Liver (tissue), 9 donors: ENCODE measurements around the gene DLGAP4. TPM values are rescaled to one million over a fixed set of nuclear protein-coding genes. Genes with fewer than 3 reads are reported as not detected.

Source experiments
- DNase-seq: peaks from one replicate; pipeline ENCODE4 v3.0.0-alpha.2; 2017; ENCODE audit warnings: low spot score
- H3K27ac ChIP-seq, 2 donors: one replicate each; pipeline ENCODE4 v1.7.0; 2013; ENCODE audit warnings: inconsistent platforms in 2 of 2, low read length in 2 of 2, control low read depth in 1 of 2, low read depth in 1 of 2, mild to moderate bottlenecking in 1 of 2
- H3K27me3 ChIP-seq, 4 donors: one replicate each; pipeline versions ENCODE4 v1.6.1 to v1.7.0; 2013; ENCODE audit warnings: low read length in 3 of 4, inconsistent platforms in 1 of 4, mild to moderate bottlenecking in 1 of 4, moderate library complexity in 1 of 4; ENCODE audit not compliant: control insufficient read depth in 4 of 4, insufficient read depth in 4 of 4
- H3K36me3 ChIP-seq, 4 donors: one replicate each; pipeline versions ENCODE4 v1.6.1 to v1.7.0; 2013; ENCODE audit warnings: low read length in 3 of 4, mild to moderate bottlenecking in 3 of 4, low read depth in 1 of 4, moderate library complexity in 1 of 4; ENCODE audit not compliant: control insufficient read depth in 4 of 4, insufficient read depth in 3 of 4
- H3K4me1 ChIP-seq, 4 donors: one replicate each; pipeline versions ENCODE4 v1.6.1 to v1.7.0; 2013; ENCODE audit warnings: low read length in 3 of 4, mild to moderate bottlenecking in 3 of 4, moderate library complexity in 1 of 4; ENCODE audit not compliant: control insufficient read depth in 4 of 4, insufficient read depth in 4 of 4
- H3K4me3 ChIP-seq, 3 donors: one replicate each; pipeline versions ENCODE4 v1.6.1 to v1.7.0; 2013; ENCODE audit warnings: low read length in 3 of 3, control low read depth in 1 of 3, low read depth in 1 of 3, mild to moderate bottlenecking in 1 of 3
- H3K9ac ChIP-seq, 2 donors: one replicate each; pipeline ENCODE4 v1.7.0; 2013; ENCODE audit warnings: low read length in 2 of 2, mild to moderate bottlenecking in 2 of 2, moderate library complexity in 2 of 2, control low read depth in 1 of 2, low read depth in 1 of 2
- H3K9me3 ChIP-seq, 4 donors: one replicate each; pipeline versions ENCODE4 v1.6.1 to v1.7.0; 2013; ENCODE audit warnings: low read length in 3 of 4; ENCODE audit not compliant: control insufficient read depth in 4 of 4
- ATF3 ChIP-seq: IDR thresholded peaks from 2 replicates; pipeline ENCODE4 v1.6.1; 2016; ENCODE audit warnings: antibody characterized with exemption
- EGR1 ChIP-seq, 2 donors: IDR thresholded peaks; 2 replicates each; pipeline ENCODE4 v1.6.1; 2016 to 2018; ENCODE audit warnings: antibody characterized with exemption in 2 of 2, low read depth in 2 of 2
- FOXA1 ChIP-seq: IDR thresholded peaks from 2 replicates; pipeline ENCODE4 v1.6.1; 2016; ENCODE audit warnings: antibody characterized with exemption
- FOXA2 ChIP-seq: IDR thresholded peaks from 2 replicates; pipeline ENCODE4 v1.6.1; 2016; ENCODE audit warnings: antibody characterized with exemption
- GABPA ChIP-seq, 2 donors: IDR thresholded peaks in 1 of 2; conservative IDR thresholded peaks in 1 of 2; 2 replicates each; pipeline ENCODE4 v1.6.1; 2016; ENCODE audit warnings: antibody characterized with exemption in 2 of 2, mild to moderate bottlenecking in 1 of 2, moderate library complexity in 1 of 2
- HNF4G ChIP-seq: IDR thresholded peaks from 2 replicates; pipeline ENCODE4 v1.6.1; 2016; ENCODE audit warnings: antibody characterized with exemption
- JUND ChIP-seq, 2 donors: IDR thresholded peaks; 2 replicates each; pipeline ENCODE4 v1.6.1; 2016; ENCODE audit warnings: antibody characterized with exemption in 2 of 2
- RAD21 ChIP-seq, 2 donors: IDR thresholded peaks; 2 replicates each; pipeline ENCODE4 v1.6.1; 2016; ENCODE audit warnings: antibody characterized with exemption in 2 of 2, mild to moderate bottlenecking in 2 of 2
- REST ChIP-seq: IDR thresholded peaks from 2 replicates; pipeline ENCODE4 v1.6.1; 2016; ENCODE audit warnings: antibody characterized with exemption, mild to moderate bottlenecking
- RXRA ChIP-seq, 2 donors: IDR thresholded peaks; 2 replicates each; pipeline ENCODE4 v1.6.1; 2017 to 2018; ENCODE audit warnings: antibody characterized with exemption in 2 of 2, mild to moderate bottlenecking in 1 of 2
- SP1 ChIP-seq: IDR thresholded peaks from 2 replicates; pipeline ENCODE4 v1.6.1; 2018; ENCODE audit warnings: antibody characterized with exemption, mild to moderate bottlenecking
- TAF1 ChIP-seq: conservative IDR thresholded peaks from 2 replicates; pipeline ENCODE4 v1.6.1; 2016; ENCODE audit warnings: antibody characterized with exemption, mild to moderate bottlenecking
- YY1 ChIP-seq: IDR thresholded peaks from 2 replicates; pipeline ENCODE4 v1.6.1; 2016; ENCODE audit warnings: antibody characterized with exemption, mild to moderate bottlenecking
- WGBS: extraction: QIAGEN DNeasy Blood & Tissue Kit; methylation state at CpG from one replicate; pipeline ENCODE4 v1.1.7; 2013; 5-methylcytosine and 5-hydroxymethylcytosine counted together
- polyA plus RNA-seq, 2 donors: library from polyadenylated mRNA; stranded (reverse) in 1 of 2; unstranded in 1 of 2; fragments of 200-250 nt in 1 of 2; fragments of >200 nt in 1 of 2; fragmentation: Nextera tagmentation in 1 of 2; extraction: Ambion mirVana in 1 of 2; gene quantifications; one replicate each; pipeline versions ENCODE4 v1.2.1 to v1.2.3, GENCODE V29; 2013 to 2015
- total RNA-seq, 2 donors: library from RNA; depleted of rRNA; stranded (reverse); fragments of >200 nt; gene quantifications; one replicate each; pipeline ENCODE4 v1.2.3, GENCODE V29; 2014
- TF ChIP-seq, protein P1 (sequence below): fragments of 150-350 bp; IDR thresholded peaks from 2 replicates; pipeline ENCODE4 v1.5.1; 2017; ENCODE audit warnings: improper control_type of control experiment, low read depth, low read length; ENCODE audit not compliant: missing input control
- TF ChIP-seq, protein P2 (sequence below): IDR thresholded peaks from 2 replicates; pipeline ENCODE4 v1.6.1; 2016; ENCODE audit warnings: antibody characterized with exemption
- TF ChIP-seq, protein P3 (sequence below): IDR thresholded peaks from 2 replicates; pipeline ENCODE4 v1.6.1; 2016; ENCODE audit warnings: antibody characterized with exemption
- donor health status: healthy.
- donor health status: healthy.
- donor health status: healthy.
- donor health status: healthy.
- donor health status: healthy.

DLGAP4 gene
- total and polyA plus RNA-seq, 4 donors: 2.9 to 18.7 (median 11.2) TPM

DNA sequence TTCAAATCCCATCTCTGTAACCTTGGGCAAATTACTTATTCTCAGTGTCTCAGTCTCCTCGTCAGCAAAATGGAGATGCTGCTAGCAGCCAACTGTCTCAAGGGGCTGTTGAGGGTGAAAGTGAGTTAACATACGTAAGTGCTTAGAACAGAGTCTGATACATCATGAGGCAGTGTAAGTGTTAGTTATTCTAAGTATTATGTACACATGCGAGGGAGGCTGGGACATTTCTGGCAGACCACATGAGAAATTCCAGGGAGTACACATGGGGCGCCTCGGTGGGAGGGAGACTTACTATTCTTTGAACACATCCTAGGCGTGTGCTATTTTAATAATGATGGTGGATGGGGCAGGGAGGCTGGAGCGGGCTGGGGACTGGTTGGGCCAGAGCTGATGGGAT lies 99.1 kb downstream of the DLGAP4 start:
- Histone ChIP-seq H3K27ac (no peak overlapping the region), H3K36me3 (no peaks in the 10 kb centered on the region), H3K9me3 (peaks cover 0 to 3% (median 0%) of the 10 kb centered on the region in 4 donors), H3K27me3 (peaks cover 0 to 3% (median 0%) of the 10 kb centered on the region in 4 donors), H3K9ac (no peak overlapping the region), H3K4me3 (no peak overlapping the region), H3K4me1 (no peaks in the 10 kb centered on the region)
- TF ChIP-seq, protein P1, sequence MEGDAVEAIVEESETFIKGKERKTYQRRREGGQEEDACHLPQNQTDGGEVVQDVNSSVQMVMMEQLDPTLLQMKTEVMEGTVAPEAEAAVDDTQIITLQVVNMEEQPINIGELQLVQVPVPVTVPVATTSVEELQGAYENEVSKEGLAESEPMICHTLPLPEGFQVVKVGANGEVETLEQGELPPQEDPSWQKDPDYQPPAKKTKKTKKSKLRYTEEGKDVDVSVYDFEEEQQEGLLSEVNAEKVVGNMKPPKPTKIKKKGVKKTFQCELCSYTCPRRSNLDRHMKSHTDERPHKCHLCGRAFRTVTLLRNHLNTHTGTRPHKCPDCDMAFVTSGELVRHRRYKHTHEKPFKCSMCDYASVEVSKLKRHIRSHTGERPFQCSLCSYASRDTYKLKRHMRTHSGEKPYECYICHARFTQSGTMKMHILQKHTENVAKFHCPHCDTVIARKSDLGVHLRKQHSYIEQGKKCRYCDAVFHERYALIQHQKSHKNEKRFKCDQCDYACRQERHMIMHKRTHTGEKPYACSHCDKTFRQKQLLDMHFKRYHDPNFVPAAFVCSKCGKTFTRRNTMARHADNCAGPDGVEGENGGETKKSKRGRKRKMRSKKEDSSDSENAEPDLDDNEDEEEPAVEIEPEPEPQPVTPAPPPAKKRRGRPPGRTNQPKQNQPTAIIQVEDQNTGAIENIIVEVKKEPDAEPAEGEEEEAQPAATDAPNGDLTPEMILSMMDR: no peak
- TF ChIP-seq REST: no peak
- TF ChIP-seq, protein P2, sequence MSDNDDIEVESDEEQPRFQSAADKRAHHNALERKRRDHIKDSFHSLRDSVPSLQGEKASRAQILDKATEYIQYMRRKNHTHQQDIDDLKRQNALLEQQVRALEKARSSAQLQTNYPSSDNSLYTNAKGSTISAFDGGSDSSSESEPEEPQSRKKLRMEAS: no peak
- TF ChIP-seq EGR1 (IDR thresholded peaks at IDR 0.05; ENCODE audit: low read depth in 2 of 2): no peak
- no peak for TF ChIP-seq FOXA1
- no peak for TF ChIP-seq GABPA (IDR thresholded peaks at IDR 0.05 in 1 of 2, conservative IDR thresholded peaks at IDR 0.05 in 1 of 2)
- no peak for TF ChIP-seq SP1
- no peak for TF ChIP-seq TAF1
- TF ChIP-seq JUND (IDR thresholded peaks at IDR 0.05): no peak
- TF ChIP-seq FOXA2: no peak
- TF ChIP-seq RXRA (IDR thresholded peaks at IDR 0.05): no peak
- TF ChIP-seq YY1: no peak
- TF ChIP-seq ATF3: no peak
- TF ChIP-seq, protein P3, sequence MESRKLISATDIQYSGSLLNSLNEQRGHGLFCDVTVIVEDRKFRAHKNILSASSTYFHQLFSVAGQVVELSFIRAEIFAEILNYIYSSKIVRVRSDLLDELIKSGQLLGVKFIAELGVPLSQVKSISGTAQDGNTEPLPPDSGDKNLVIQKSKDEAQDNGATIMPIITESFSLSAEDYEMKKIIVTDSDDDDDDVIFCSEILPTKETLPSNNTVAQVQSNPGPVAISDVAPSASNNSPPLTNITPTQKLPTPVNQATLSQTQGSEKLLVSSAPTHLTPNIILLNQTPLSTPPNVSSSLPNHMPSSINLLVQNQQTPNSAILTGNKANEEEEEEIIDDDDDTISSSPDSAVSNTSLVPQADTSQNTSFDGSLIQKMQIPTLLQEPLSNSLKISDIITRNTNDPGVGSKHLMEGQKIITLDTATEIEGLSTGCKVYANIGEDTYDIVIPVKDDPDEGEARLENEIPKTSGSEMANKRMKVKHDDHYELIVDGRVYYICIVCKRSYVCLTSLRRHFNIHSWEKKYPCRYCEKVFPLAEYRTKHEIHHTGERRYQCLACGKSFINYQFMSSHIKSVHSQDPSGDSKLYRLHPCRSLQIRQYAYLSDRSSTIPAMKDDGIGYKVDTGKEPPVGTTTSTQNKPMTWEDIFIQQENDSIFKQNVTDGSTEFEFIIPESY: no peak
- no peak for TF ChIP-seq HNF4G
- TF ChIP-seq RAD21 (IDR thresholded peaks at IDR 0.05): no peak
- WGBS: 91% methylated on average over 7 of the region's 7 CpGs
- DNase-seq: no peak

DNA sequence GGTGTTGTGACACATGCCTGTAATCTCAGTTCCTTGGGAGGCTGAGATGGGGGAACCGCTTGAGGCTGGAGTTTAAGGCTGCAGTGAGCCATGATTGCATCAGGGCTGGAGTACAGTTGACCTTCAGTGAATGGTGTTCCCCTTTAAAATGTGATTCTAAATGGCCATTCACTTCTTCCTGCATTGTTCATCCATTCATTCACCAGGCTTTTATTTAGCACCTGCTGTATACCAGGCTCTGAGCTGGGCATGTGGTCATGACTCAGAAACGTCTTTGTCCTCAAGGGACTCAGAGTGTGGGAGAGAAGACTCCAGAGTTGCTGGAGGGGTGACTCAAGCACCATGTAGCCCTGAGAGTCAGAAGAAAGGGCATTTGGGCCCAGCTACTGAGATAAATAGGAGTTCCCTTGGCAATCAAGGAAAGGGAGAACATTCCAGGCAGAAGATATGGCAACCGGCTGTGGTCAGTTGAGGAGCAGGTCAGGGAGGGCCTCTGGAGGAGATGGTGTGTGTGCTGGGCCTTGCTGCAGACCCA lies 101.1 kb downstream of the DLGAP4 start:
- 86% methylated on average over 3 of the region's 3 CpGs for WGBS

More for the DNA sequence above, 101.1 kb downstream of the DLGAP4 start:
- Histone ChIP-seq H3K27me3 (no peaks in the 10 kb centered on the region), H3K4me3 (no peak overlapping the region), H3K36me3 (no peaks in the 10 kb centered on the region), H3K27ac (no peak overlapping the region), H3K4me1 (no peaks in the 10 kb centered on the region), H3K9ac (no peak overlapping the region), H3K9me3 (peaks cover 0 to 3% (median 0%) of the 10 kb centered on the region in 4 donors)
- DNase-seq: no peak
- TF ChIP-seq EGR1 (IDR thresholded peaks at IDR 0.05; ENCODE audit: low read depth in 2 of 2): no peak
- TF ChIP-seq, protein P1: no peak
- no peak for TF ChIP-seq TAF1
- TF ChIP-seq HNF4G: no peak
- TF ChIP-seq FOXA2: no peak
- TF ChIP-seq, protein P2: no peak
- TF ChIP-seq RXRA (IDR thresholded peaks at IDR 0.05): no peak
- no peak for TF ChIP-seq RAD21 (IDR thresholded peaks at IDR 0.05)
- TF ChIP-seq GABPA (IDR thresholded peaks at IDR 0.05 in 1 of 2, conservative IDR thresholded peaks at IDR 0.05 in 1 of 2): no peak
- TF ChIP-seq REST: no peak
